ENCODE measurements around the gene RAB37.

Gene RAB37

DNA sequence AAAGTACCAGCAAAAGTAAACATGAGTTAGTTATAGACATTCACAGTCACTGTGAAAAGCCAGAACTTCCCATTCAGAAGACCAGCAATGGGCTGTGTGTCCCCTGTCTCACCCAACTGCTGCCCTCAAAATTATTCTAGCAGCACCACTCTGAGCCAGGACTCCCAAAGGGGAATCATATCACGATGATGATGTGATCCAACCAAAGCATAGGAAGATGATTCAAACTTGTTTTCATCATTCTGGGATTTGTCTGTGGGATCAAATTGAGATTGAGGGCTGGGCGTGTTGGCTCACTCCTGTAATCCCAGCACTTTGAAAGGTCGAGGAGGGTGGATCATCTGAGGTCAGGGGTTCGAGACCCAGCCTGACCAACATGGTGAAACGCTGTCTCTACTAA lies 45.5 kb downstream of the RAB37 start:
- ATAC-seq: no peak

DNA sequence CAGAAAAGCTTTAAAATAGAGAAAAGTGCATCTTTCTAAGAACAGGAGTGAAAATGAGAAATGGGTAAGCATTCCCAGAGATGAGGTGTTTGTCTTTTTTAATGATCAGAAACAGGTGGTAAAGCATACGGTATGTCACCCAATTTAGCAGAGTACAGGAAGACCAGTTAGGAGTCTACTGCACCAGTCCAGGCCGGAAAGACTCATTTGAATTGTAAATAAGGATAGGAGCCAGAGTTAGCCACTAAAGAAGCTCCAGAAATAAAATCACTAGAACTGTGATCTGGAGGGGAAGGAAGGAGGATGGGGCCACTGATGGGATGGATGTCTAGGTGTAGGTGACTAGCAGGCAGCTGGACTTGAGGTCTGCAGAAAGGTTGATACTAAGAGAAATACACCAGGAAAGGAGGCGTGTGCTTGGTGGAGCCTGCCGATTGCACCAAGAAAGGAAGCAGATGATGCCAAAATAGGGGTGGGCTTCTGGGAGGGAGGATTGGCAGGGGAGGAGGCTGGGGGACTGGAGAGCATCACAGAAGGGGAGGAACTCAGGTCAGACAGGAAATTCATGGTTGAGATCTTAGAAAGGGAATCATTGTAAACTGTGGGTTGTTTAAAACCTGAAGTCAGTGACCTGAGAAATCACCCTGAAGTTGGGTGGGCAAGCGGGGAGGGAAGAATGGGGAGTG lies 47.2 kb downstream of the RAB37 start:
- ATAC-seq: no peak

DNA sequence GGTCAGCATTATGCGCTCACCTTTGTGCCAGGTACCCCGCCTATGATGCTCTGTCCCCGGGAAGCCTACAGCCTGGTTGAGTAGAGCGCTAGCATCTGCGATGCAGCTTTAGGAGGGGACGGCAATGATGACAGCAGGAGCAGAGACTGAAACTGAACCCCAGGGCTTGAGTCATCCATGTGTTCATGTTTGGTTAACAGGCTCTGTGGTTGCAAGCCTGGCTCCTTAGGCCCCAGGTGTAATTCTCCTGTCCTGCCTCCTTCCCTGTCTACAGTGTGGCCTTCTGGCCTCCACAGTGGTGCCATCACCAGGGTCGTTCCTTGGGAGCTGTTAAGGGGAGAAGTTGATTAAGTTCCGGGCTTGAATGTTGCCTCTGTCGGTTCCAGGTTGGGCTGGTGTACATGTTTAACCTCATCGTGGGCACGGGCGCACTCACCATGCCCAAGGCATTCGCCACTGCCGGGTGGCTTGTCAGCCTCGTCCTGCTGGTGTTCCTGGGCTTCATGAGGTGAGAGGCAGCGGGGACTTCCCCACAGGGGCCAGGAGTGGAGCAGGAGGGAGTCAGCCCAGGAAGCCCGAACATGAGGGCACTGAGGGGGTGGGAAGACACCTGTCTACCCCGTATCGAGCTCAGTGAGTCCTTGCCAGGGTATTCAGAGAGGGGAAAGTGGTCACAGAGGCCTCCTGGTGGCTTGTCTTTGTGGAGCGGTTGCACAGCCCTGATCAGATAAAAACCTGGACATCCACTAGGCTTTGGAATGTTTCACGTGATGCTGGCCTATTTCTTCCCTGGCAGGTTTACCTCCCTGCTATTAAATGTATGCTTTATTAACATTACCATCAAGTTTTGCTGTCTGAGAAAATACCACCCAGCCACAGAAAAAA lies 48.3 kb downstream of the RAB37 start:
- ATAC-seq: peak; percentile 44 to 57

DNA sequence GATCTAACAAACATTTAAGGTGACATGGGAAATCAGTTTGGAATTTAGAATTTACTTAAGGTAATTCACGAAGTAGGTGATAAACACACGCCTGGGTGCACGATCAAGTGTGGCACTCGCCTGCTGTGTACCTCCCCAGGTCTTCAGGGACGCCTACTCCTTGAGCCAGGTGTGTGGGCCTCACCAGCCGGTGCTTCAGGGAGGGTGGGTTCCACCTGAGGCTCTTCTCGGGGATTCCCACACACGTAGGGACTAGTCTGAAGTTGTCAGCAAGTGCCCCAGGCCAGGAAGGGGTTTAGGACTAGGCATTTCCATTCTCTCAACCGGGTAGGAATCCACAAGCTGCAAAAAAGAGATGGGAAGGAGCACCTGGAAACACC lies 48.9 kb downstream of the RAB37 start:
- ATAC-seq: no peak

DNA sequence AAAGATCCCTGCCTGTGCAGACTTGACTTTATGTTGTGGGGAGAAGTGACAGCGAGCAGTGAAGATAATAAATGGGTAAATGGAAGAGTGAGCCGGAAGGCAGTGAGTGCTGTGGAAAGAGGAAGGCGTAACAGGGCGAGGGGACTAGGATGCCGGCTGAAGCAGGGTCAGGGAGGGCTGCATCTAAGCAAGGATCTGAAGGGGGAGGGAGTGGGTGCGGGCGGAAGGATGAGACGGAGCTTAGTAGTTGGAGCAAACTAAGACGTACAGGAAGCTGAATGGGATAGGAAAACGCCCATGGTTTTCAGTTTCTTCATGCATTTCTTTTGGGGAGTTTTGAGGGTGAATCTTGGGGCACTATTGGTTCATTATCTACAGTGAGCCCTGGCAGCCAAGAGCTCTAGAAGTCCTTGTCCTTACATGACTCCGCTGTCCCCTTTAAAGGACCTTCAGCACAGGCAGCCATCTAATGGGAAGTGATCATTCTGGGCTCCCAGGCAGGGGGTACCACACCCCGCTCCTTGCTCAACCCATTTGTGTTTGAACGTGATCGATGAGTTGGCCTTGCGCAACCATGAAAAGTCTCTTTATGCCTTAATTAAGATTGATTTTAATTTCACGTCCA lies 49.5 kb downstream of the RAB37 start:
- ATAC-seq: no peak

DNA sequence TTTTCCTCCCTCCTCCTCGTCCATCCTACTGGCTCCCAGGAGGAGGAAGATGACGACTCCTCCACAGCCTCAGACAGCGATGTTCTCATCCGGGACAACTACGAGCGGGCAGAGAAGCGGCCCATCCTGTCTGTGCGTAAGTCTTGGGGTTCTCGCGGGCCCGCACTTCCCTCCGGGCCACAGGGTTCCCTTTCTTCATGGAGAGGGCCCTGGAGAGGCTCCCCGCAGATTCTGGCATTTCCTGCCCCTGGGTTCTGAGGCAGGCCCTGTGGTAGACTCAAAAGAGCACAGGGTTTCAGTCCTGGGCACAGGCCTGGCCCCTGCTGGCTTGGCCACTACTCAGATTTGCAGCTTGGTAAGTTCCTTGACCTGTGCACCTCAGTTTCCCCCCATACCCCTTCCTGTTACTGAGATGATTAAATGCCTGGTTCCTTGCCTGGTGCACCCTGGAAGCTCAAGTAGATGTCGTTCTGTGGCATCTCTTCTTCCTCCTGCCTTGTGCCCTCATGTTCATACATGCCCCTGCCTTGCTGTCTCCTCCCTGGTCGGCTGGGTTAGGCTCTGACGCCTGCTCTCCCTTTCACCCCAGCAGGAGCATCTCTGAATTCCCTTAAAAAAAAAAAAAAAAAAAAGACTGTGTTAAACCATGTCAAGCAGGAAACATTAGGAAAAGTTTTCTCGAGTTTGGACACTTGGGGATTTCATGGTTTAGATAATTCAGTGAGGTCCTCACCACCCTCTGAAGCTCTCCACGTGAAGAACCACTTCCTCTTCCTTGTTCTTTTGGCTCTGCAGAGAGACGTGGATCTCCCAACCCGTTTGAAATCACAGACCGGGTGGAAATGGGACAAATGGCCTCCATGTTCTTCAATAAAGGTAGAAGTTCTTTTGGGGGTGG lies 53.4 kb downstream of the RAB37 start:
- no peak for ATAC-seq

DNA sequence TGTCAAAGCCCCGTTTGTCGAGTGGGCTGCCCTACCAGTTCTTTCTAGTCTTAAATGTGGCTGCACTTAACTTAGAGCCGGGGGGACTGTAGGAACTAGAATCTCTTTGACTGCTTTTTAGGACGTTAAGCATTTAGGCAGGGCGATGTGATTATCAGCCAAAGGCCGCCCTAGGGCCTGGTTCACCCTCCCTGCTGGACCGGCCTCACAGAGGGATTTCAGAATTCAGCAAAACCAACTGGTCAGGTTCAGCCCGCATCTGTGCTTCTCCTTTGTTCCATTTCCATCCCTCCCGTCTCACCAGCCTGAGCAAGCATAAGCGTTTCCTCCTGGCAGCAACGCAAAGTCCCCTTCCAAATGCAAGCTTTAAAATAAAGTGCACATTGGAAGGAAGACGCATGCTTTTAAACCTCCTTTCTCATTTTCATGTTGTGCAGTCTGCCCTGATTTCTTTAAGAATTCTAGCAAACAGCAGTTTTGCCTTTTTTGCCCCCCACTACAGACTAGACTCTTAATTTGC lies 55.6 kb downstream of the RAB37 start:
- ATAC-seq: no peak

DNA sequence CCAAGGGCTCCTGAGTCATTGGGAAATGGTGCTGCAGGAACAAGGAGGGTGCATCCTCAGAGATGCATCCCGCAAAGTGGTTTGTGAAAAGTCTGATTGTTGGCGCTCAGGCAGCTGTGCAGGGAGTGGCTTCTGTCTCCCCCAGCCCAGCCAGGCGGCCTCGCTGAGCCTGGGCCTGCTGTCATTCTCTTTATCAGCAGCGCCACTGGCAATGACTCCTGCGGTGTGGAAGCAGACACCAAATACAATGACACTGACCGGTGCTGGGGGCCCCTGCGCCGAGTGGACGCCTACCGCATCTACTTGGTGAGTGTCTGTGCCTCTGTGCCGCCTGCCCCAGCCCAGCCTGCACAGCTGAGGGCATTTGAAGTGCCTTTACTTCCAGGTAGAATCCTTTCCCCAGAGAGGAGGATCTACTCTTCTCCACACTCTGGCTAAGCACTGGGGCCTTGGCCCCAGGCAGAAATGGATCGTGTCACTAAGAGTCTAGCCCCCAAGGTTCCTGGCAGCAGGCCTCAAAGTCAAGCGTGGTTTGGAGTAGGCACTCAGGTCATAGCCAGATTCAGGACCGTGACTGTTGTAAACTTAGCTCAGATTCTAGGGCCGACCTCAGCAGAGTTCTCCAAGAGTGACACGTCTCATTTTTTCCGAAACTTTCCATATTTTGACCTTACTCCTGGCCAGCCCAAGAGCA lies 58.4 kb downstream of the RAB37 start:
- no peak for ATAC-seq

DNA sequence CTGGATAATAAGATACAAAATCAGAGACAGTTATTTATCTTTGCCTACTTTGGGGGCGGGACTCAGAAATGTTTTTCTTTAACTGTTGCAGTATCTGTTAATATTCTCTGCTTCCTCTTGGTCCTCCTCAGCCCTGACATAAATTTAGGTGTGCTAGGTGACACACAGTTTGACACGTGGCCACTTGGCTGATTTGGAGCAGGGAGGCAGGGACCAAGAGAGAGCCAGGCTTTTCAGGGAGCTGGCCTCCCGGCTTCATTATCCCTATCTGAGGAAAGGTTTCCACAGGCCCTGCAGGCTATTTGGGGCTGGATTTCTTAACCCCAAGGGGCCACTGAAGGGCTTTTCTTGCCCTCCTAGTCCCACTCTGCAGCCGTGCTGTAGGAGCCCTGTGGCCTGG lies 59.2 kb downstream of the RAB37 start:
- ATAC-seq: no peak

DNA sequence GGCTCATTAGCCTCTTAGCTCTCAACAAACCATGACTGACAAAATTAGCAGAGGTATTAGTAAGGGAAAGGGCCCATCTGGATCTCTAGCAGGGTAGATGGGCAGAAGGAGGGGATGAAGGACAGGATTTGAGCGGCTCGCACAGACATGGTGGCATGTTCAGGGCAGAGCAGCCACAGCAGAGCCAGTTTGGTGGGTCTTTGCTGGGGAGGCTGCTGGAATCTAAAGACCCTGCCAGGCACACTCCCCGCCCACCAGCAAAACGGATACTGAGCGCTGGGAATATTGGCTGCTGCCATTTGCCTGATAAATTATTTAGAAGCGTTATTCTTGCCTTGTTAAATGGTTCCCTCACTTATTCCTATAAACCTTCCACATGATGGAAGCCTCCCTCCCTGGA lies 59.8 kb downstream of the RAB37 start:
- no peak for ATAC-seq
